H9 (cell line): ENCODE measurements around the gene STARD3. TPM values are rescaled to one million over a fixed set of nuclear protein-coding genes. Genes with fewer than 3 reads are reported as not detected.

ENCODE experiments used
- DNase-seq: peaks from one replicate; pipeline ENCODE4 v3.0.0-alpha.2; 2017
- H2AFZ ChIP-seq: one replicate; pipeline ENCODE4 v1.6.1; 2013; ENCODE audit warnings: mild to moderate bottlenecking, low read length, control low read depth, moderate library complexity
- H2AK5ac ChIP-seq: 2 replicates; pipeline ENCODE4 v1.6.1; 2013; ENCODE audit warnings: low read length, control low read depth, mixed read lengths; ENCODE audit not compliant: insufficient read length
- H2BK120ac ChIP-seq: one replicate; pipeline ENCODE4 v1.6.1; 2013; ENCODE audit warnings: low read depth, mild to moderate bottlenecking, low read length, control low read depth, inconsistent platforms; ENCODE audit not compliant: poor library complexity, severe bottlenecking
- H2BK12ac ChIP-seq: 2 replicates; pipeline ENCODE4 v1.6.1; 2013; ENCODE audit warnings: low read length, control low read depth, mixed read lengths, low read depth; ENCODE audit not compliant: insufficient read length
- H2BK15ac ChIP-seq: 2 replicates; pipeline ENCODE4 v1.6.1; 2013; ENCODE audit warnings: low read depth, low read length, control low read depth
- H2BK20ac ChIP-seq: one replicate; pipeline ENCODE4 v1.6.1; 2013; ENCODE audit warnings: low read depth, mild to moderate bottlenecking, low read length, control low read depth, inconsistent platforms; ENCODE audit not compliant: poor library complexity, severe bottlenecking
- H2BK5ac ChIP-seq: 2 replicates; pipeline ENCODE4 v1.6.1; 2013; ENCODE audit warnings: low read length, control low read depth, mixed read lengths; ENCODE audit not compliant: insufficient read length
- H3K14ac ChIP-seq: 2 replicates; pipeline ENCODE4 v1.6.1; 2013; ENCODE audit warnings: low read length, control low read depth; ENCODE audit not compliant: insufficient read depth
- H3K18ac ChIP-seq: 2 replicates; pipeline ENCODE4 v1.6.1; 2013; ENCODE audit warnings: low read depth, mild to moderate bottlenecking, mixed read lengths, low read length, control low read depth; ENCODE audit not compliant: insufficient read length
- H3K23ac ChIP-seq: 2 replicates; pipeline ENCODE4 v1.6.1; 2013; ENCODE audit warnings: low read length, control low read depth, mixed read lengths, low read depth; ENCODE audit not compliant: insufficient read length
- H3K23me2 ChIP-seq: 2 replicates; pipeline ENCODE4 v1.6.1; 2013; ENCODE audit warnings: low read depth, mild to moderate bottlenecking, mixed read lengths, low read length, control low read depth; ENCODE audit not compliant: insufficient read length, poor library complexity, severe bottlenecking
- H3K27ac ChIP-seq: 2 replicates; pipeline ENCODE4 v1.5.1; 2013; ENCODE audit warnings: low read length, control low read depth, mixed read lengths, low read depth; ENCODE audit not compliant: insufficient read length
- H3K27me3 ChIP-seq: 2 replicates; pipeline ENCODE4 v1.6.1; 2013; ENCODE audit warnings: low read length, control low read depth, inconsistent platforms; ENCODE audit not compliant: insufficient read depth
- H3K4ac ChIP-seq: 2 replicates; pipeline ENCODE4 v1.6.1; 2013; ENCODE audit warnings: low read depth, mild to moderate bottlenecking, control low read depth, inconsistent platforms, low read length, moderate library complexity
- H3K4me1 ChIP-seq: 2 replicates; pipeline ENCODE4 v1.6.1; 2013; ENCODE audit warnings: low read length, control low read depth, inconsistent platforms; ENCODE audit not compliant: insufficient read depth
- H3K4me2 ChIP-seq: 2 replicates; pipeline ENCODE4 v1.6.1; 2013; ENCODE audit warnings: low read length, control low read depth, mixed read lengths; ENCODE audit not compliant: insufficient read length, insufficient read depth
- H3K56ac ChIP-seq: 2 replicates; pipeline ENCODE4 v1.6.1; 2013; ENCODE audit warnings: low read depth, mild to moderate bottlenecking, mixed read lengths, low read length, control low read depth; ENCODE audit not compliant: insufficient read length
- H3K79me1 ChIP-seq: 2 replicates; pipeline ENCODE4 v1.6.1; 2013; ENCODE audit warnings: low read depth, mild to moderate bottlenecking, moderate library complexity, low read length, control low read depth, inconsistent platforms; ENCODE audit not compliant: insufficient read depth, poor library complexity, severe bottlenecking
- H3K79me2 ChIP-seq: 2 replicates; pipeline ENCODE4 v1.6.1; 2013; ENCODE audit warnings: low read length, control low read depth, inconsistent platforms; ENCODE audit not compliant: insufficient read depth
- H3K9ac ChIP-seq: 2 replicates; pipeline ENCODE4 v1.6.1; 2013; ENCODE audit warnings: low read length, control low read depth, mixed read lengths; ENCODE audit not compliant: insufficient read length; ENCODE audit errors: extremely low read depth
- H3K9me3 ChIP-seq: one replicate; pipeline ENCODE4 v1.6.1; 2013; ENCODE audit warnings: low read depth, low read length, inconsistent platforms; ENCODE audit not compliant: control insufficient read depth
- H3T11ph ChIP-seq: one replicate; pipeline ENCODE4 v1.6.1; 2013; ENCODE audit warnings: mild to moderate bottlenecking, low read length, control low read depth, inconsistent platforms
- H4K20me1 ChIP-seq: one replicate; pipeline ENCODE4 v1.6.1; 2013; ENCODE audit not compliant: control insufficient read depth, insufficient read length, insufficient read depth
- H4K5ac ChIP-seq: 2 replicates; pipeline ENCODE4 v1.6.1; 2013; ENCODE audit warnings: low read depth, mild to moderate bottlenecking, mixed read lengths, low read length, control low read depth; ENCODE audit not compliant: insufficient read length
- H4K8ac ChIP-seq: replicated peaks from 2 replicates; pipeline ENCODE4 v1.6.1; 2013; ENCODE audit warnings: low read length, control low read depth, mixed read lengths, low read depth; ENCODE audit not compliant: insufficient read length
- H4K91ac ChIP-seq: 2 replicates; pipeline ENCODE4 v1.6.1; 2013; ENCODE audit warnings: low read depth, mild to moderate bottlenecking, moderate library complexity, mixed read lengths, low read length, control low read depth; ENCODE audit not compliant: insufficient read length
- H3K27ac Mint-ChIP-seq, 3 experiments: 2 replicates in 2 of 3; 3 replicates in 1 of 3; pipeline ENCODE4 v1.8.0; 2020 to 2021; ENCODE audit warnings: mixed read lengths in 3 of 3, mild to moderate bottlenecking in 1 of 3, moderate library complexity in 1 of 3
- H3K27me3 Mint-ChIP-seq: 2 replicates; pipeline ENCODE4 v1.8.0; 2021; ENCODE audit warnings: low read depth, mild to moderate bottlenecking, moderate library complexity, mixed read lengths
- H3K36me3 Mint-ChIP-seq, 3 experiments: 2 replicates in 2 of 3; 3 replicates in 1 of 3; pipeline ENCODE4 v1.8.0; 2020 to 2021; ENCODE audit warnings: low read depth in 3 of 3, mixed read lengths in 3 of 3; ENCODE audit not compliant: insufficient read depth in 1 of 3
- H3K4me1 Mint-ChIP-seq, 2 experiments: 2 replicates each; pipeline ENCODE4 v1.8.0; 2020; ENCODE audit warnings: mixed read lengths in 2 of 2
- H3K4me3 Mint-ChIP-seq, 2 experiments: 2 replicates in 1 of 2; 3 replicates in 1 of 2; pipeline ENCODE4 v1.8.0; 2020 to 2021; ENCODE audit warnings: mild to moderate bottlenecking in 2 of 2, mixed read lengths in 2 of 2, moderate library complexity in 1 of 2
- H3K9me3 Mint-ChIP-seq, 2 experiments: 2 replicates in 1 of 2; 3 replicates in 1 of 2; pipeline ENCODE4 v1.8.0; 2020; ENCODE audit warnings: mild to moderate bottlenecking in 2 of 2, mixed read lengths in 2 of 2, moderate library complexity in 1 of 2
- WGBS: extraction: QIAGEN DNeasy Blood & Tissue Kit; methylation state at CpG from one replicate; pipeline ENCODE4 v1.1.7; 2013; ENCODE audit warnings: missing lambda C conversion rate, low lambda C conversion rate, mixed read lengths; ENCODE audit not compliant: insufficient read length; ENCODE audit errors: extremely low coverage; 5-methylcytosine and 5-hydroxymethylcytosine counted together
- total RNA-seq: library from RNA; stranded (reverse); gene quantifications from 2 replicates; pipeline ENCODE4 v1.2.1, GENCODE V29; 2021
- TF ChIP-seq, protein P1 (sequence below): fragments of 200-600 bp; sonication (generic); conservative IDR thresholded peaks from 3 replicates; pipeline ENCODE4 v1.8.0; 2021; ENCODE audit warnings: antibody characterized with exemption, mild to moderate bottlenecking

Gene STARD3
- total RNA-seq, 1 experiment from 2014 or later = 51.3 TPM

- H3K9ac ChIP-seq = no peak overlapping the region
- H2BK12ac ChIP-seq = no peak overlapping the region
- no peak overlapping the region for H3K4ac ChIP-seq
- no peaks in the 10 kb centered on the region for H3K79me1 ChIP-seq
- H3K27ac Mint-ChIP-seq = no peak overlapping the region
- peak overlapping the region; percentile 51 for H3K4me2 ChIP-seq
- peaks cover 37% of the 10 kb centered on the region for H3K27me3 ChIP-seq
- no peak overlapping the region for H3K23ac ChIP-seq
- H2BK15ac ChIP-seq = no peak overlapping the region
- H3K36me3 Mint-ChIP-seq = no peaks in the 10 kb centered on the region
- TF ChIP-seq, protein P1, sequence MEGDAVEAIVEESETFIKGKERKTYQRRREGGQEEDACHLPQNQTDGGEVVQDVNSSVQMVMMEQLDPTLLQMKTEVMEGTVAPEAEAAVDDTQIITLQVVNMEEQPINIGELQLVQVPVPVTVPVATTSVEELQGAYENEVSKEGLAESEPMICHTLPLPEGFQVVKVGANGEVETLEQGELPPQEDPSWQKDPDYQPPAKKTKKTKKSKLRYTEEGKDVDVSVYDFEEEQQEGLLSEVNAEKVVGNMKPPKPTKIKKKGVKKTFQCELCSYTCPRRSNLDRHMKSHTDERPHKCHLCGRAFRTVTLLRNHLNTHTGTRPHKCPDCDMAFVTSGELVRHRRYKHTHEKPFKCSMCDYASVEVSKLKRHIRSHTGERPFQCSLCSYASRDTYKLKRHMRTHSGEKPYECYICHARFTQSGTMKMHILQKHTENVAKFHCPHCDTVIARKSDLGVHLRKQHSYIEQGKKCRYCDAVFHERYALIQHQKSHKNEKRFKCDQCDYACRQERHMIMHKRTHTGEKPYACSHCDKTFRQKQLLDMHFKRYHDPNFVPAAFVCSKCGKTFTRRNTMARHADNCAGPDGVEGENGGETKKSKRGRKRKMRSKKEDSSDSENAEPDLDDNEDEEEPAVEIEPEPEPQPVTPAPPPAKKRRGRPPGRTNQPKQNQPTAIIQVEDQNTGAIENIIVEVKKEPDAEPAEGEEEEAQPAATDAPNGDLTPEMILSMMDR = no peak
- no peak overlapping the region for H4K91ac ChIP-seq
- no peak overlapping the region for H2AK5ac ChIP-seq
- peaks cover 0 to 3% of the 10 kb centered on the region in 2 experiments; a peak in 1 of 5 replicates for H3K9me3 Mint-ChIP-seq
- H2AFZ ChIP-seq = no peak overlapping the region
- H4K20me1 ChIP-seq = peaks cover 2% of the 10 kb centered on the region
- no peak overlapping the region for H2BK20ac ChIP-seq
- no peak overlapping the region for H3K18ac ChIP-seq
- H3K4me1 ChIP-seq = peaks cover 8% of the 10 kb centered on the region; the same call in 1 of the 2 replicates
- H2BK5ac ChIP-seq = no peak overlapping the region
- H3K79me2 ChIP-seq = no peaks in the 10 kb centered on the region
- H3K4me1 Mint-ChIP-seq = peaks cover 17 to 36% of the 10 kb centered on the region in 2 experiments
- no peak overlapping the region for H2BK120ac ChIP-seq
- no peaks in the 10 kb centered on the region for H3K9me3 ChIP-seq
- no peak overlapping the region for H4K8ac ChIP-seq
- H3K27me3 Mint-ChIP-seq = peaks cover 100% of the 10 kb centered on the region
- WGBS = no CpG with 5 or more reads among the region's 22 CpGs
- H3T11ph ChIP-seq = no peak overlapping the region
- peak overlapping the region in 1 of 2 experiments; percentile 9; a peak in 3 of 5 replicates for H3K4me3 Mint-ChIP-seq
- no peak overlapping the region for H4K5ac ChIP-seq
- no peak overlapping the region for H3K56ac ChIP-seq
- no peak overlapping the region for H3K14ac ChIP-seq
- H3K27ac ChIP-seq = no peak overlapping the region
- peak; percentile 86 for DNase-seq
- H3K23me2 ChIP-seq = peaks cover 3% of the 10 kb centered on the region
Observed at GRCh38 chr17:39591958-39592954, 44.7 kb upstream of the STARD3 start.
